Panc1 (cell line): ENCODE measurements around the gene WDR83. TPM values are rescaled to one million over a fixed set of nuclear protein-coding genes. Genes with fewer than 3 reads are reported as not detected.

Source experiments
- ATAC-seq: fragments of 200-7000 bp; cut with Tn5 transposase; 2 replicates; pipeline ENCODE4 v1.9.1; 2020; ENCODE audit warnings: mild to moderate bottlenecking, moderate library complexity
- BruUV-seq: library from RNA; stranded (reverse); fragments of 400-500 nt; replicated peaks from 2 replicates; lab custom pipeline; 2021; lab: Mats Ljungman, UMichigan
- CTCF ChIA-PET: fragments of 300-600 bp; sonication (Branson Sonifier 250); formaldehyde crosslinking; loops from one replicate; lab custom pipeline; 2022; ENCODE audit warnings: antibody characterized with exemption; lab: Charles Lee
- POLR2A ChIA-PET: fragments of 300-600 bp; sonication (Branson Sonifier 250); formaldehyde crosslinking; loops from one replicate; lab custom pipeline; 2022; ENCODE audit warnings: antibody characterized with exemption; lab: Charles Lee
- DNase-seq: peaks from one replicate; pipeline ENCODE4 v3.0.0-alpha.2; 2010; ENCODE audit warnings: low read depth, low spot score
- H3K27ac ChIP-seq: 2 replicates; pipeline ENCODE4 v1.5.1; 2011; ENCODE audit warnings: mild to moderate bottlenecking, low read length, inconsistent platforms
- H3K27me3 ChIP-seq: fragments of 200-500 bp; sonication (Bioruptor generic); 2 replicates; pipeline ENCODE4 v1.6.0; 2014; ENCODE audit warnings: low read length, inconsistent platforms; ENCODE audit not compliant: control insufficient read depth, insufficient read depth
- H3K36me3 ChIP-seq: fragments of 200-500 bp; sonication (Bioruptor generic); 2 replicates; pipeline ENCODE4 v1.5.1; 2014; ENCODE audit warnings: inconsistent platforms, mild to moderate bottlenecking, low read length, moderate library complexity; ENCODE audit not compliant: control insufficient read depth, insufficient read depth
- H3K4me1 ChIP-seq: 2 replicates; pipeline ENCODE4 v1.5.1; 2011; ENCODE audit warnings: inconsistent platforms, mild to moderate bottlenecking, low read length, moderate library complexity; ENCODE audit not compliant: control insufficient read depth, insufficient read depth
- H3K4me3 ChIP-seq, 2 experiments: 2 replicates each; pipeline ENCODE4 v1.5.1; 2011 to 2012; ENCODE audit warnings: low read depth in 2 of 2, low read length in 2 of 2, mild to moderate bottlenecking in 2 of 2, inconsistent platforms in 1 of 2, moderate library complexity in 1 of 2
- H3K9me3 ChIP-seq: fragments of 200-500 bp; sonication (Bioruptor generic); 2 replicates; pipeline ENCODE4 v1.5.1; 2014; ENCODE audit warnings: low read depth, mild to moderate bottlenecking, inconsistent platforms, low read length, moderate library complexity; ENCODE audit not compliant: control insufficient read depth, insufficient read depth
- POLR2AphosphoS5 ChIP-seq: IDR thresholded peaks from 2 replicates; pipeline ENCODE4 v1.6.1; 2012; ENCODE audit warnings: mild to moderate bottlenecking, low read depth, low read length, moderate library complexity
- REST ChIP-seq, 2 experiments: IDR thresholded peaks; 2 replicates each; pipeline ENCODE4 v1.6.1; 2011 to 2012; ENCODE audit warnings: low read depth in 2 of 2, control low read depth in 1 of 2, low read length in 1 of 2, mild to moderate bottlenecking in 1 of 2, moderate library complexity in 1 of 2; ENCODE audit not compliant: insufficient read depth in 1 of 2
- SIN3A ChIP-seq: IDR thresholded peaks from 2 replicates; pipeline ENCODE4 v1.6.1; 2012; ENCODE audit warnings: low read depth, mild to moderate bottlenecking, low read length, moderate library complexity, borderline replicate concordance; ENCODE audit not compliant: insufficient read depth
- TCF7L2 ChIP-seq: IDR thresholded peaks from 2 replicates; pipeline ENCODE4 v1.6.1; 2011; ENCODE audit warnings: mild to moderate bottlenecking, low read depth, low read length, inconsistent platforms
- in situ Hi-C: cut with HindIII; loops from 2 replicates; pipeline ENCODE4 v1.10.0; 2016; ENCODE audit warnings: low sequenced_read_pairs, low pct_unique_long_range_greater_than_20kb
- intact Hi-C: fragments of 100-400 bp; cut with micrococcal nuclease; formaldehyde crosslinking; loops from one replicate; pipeline ENCODE4 v1.10.0; 2022; ENCODE audit not compliant: unreplicated experiment
- total RNA-seq: library from RNA; stranded (reverse); gene quantifications from one replicate; pipeline ENCODE4 v1.2.1, GENCODE V29; 2021; ENCODE audit not compliant: unreplicated experiment
- TF ChIP-seq, protein P1 (sequence below): fragments of 450-650 bp; IDR thresholded peaks from 2 replicates; pipeline ENCODE4 v1.5.1; 2017; ENCODE audit warnings: mild to moderate bottlenecking

WDR83 gene
- total RNA-seq, 1 experiment from 2014 or later: 10.8 TPM

GRCh38 chr19:12687496-12688196 is 21.0 kb downstream of the WDR83 start, which contains the start of gene GNG14:
Gene GNG14 (plus strand): TSS chr19:12687998. CDS start chr19:12688049, 51 bp downstream.
- Histone ChIP-seq H3K9me3 (no peaks in the 10 kb centered on the region), H3K36me3 (no peaks in the 10 kb centered on the region), H3K4me1 (no peaks in the 10 kb centered on the region), H3K27ac (no peak within 1 kb of the TSS), H3K27me3 (no peaks in the 10 kb centered on the region), H3K4me3 (no peak within 1 kb of the TSS)
- BruUV-seq: no TSS peak
- intact Hi-C loops (no loop called here), in situ Hi-C loops (no loop called here)
- TF ChIP-seq TCF7L2: no peak
- TF ChIP-seq POLR2AphosphoS5: no peak
- no peak for TF ChIP-seq SIN3A
- TF ChIP-seq REST (IDR thresholded peaks at IDR 0.05; ENCODE audit: insufficient read depth in 1 of 2, low read depth in 2 of 2, low read length in 1 of 2): no peak
- TF ChIP-seq, protein P1, sequence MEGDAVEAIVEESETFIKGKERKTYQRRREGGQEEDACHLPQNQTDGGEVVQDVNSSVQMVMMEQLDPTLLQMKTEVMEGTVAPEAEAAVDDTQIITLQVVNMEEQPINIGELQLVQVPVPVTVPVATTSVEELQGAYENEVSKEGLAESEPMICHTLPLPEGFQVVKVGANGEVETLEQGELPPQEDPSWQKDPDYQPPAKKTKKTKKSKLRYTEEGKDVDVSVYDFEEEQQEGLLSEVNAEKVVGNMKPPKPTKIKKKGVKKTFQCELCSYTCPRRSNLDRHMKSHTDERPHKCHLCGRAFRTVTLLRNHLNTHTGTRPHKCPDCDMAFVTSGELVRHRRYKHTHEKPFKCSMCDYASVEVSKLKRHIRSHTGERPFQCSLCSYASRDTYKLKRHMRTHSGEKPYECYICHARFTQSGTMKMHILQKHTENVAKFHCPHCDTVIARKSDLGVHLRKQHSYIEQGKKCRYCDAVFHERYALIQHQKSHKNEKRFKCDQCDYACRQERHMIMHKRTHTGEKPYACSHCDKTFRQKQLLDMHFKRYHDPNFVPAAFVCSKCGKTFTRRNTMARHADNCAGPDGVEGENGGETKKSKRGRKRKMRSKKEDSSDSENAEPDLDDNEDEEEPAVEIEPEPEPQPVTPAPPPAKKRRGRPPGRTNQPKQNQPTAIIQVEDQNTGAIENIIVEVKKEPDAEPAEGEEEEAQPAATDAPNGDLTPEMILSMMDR: no peak
- ChIA-PET POLR2A (interaction anchor here (0.6 kb wide), 1 partner anchor 508 kb away, joined by 4 read pairs; no protein-coding TSS in a partner anchor), CTCF (no interaction called here)
- DNase-seq (no peak), ATAC-seq (no peak)

- in situ Hi-C loops (no loop called here), intact Hi-C loops (no loop called here)
- Histone ChIP-seq H3K36me3 (no peaks in the 10 kb centered on the region), H3K4me1 (no peaks in the 10 kb centered on the region), H3K9me3 (no peaks in the 10 kb centered on the region), H3K27me3 (no peaks in the 10 kb centered on the region), H3K27ac (no peak overlapping the region), H3K4me3 (no peak overlapping the region)
- POLR2A ChIA-PET: no interaction called here
- no TSS peak for BruUV-seq
- TF ChIP-seq TCF7L2 (no peak), REST (IDR thresholded peaks at IDR 0.05; ENCODE audit: insufficient read depth in 1 of 2, low read depth in 2 of 2, low read length in 1 of 2) (no peak), SIN3A (no peak), POLR2AphosphoS5 (no peak)
- TF ChIP-seq, protein P1: no peak
- ATAC-seq (no peak), DNase-seq (no peak)
- CTCF ChIA-PET: no interaction called here
Observed at GRCh38 chr19:12689012-12689411, 22.4 kb downstream of the WDR83 start.
